ENCODE data around the gene GPA33.

GPA33 gene

DNA sequence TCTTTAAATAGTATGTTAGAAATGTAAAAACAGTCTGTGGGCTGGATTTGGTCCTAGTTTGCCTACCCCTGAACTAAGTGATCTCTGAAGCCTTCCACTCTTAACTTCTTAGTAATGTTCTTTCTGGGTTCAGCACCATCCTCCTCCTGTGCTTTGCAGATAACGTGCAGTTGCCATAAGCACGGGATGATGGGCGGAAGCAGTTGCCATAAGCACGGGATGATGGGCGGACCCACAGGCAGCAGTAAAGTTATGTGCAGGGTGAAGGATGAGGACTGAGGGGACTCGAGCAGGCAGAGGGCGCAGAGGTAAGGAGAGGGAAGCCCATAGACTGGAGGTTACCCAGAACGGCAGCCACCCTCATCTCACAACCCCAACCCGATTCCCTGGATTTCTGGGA is 25.6 kb downstream of the GPA33 start:
- H4K20me1 ChIP-seq (ENCODE audit: control insufficient read depth, insufficient read depth, low read depth, low read length): no peaks in the 10 kb centered on the region
- no peaks in the 10 kb centered on the region for H3K9me2 ChIP-seq (replicated peaks; ENCODE audit: control insufficient read depth, low read length)
- no peaks in the 10 kb centered on the region for H3K36me3 ChIP-seq (ENCODE audit: control insufficient read depth, low read length)
- peaks cover 4% of the 10 kb centered on the region for H3K4me1 ChIP-seq (ENCODE audit: control insufficient read depth, low read length)
- H3K79me2 ChIP-seq (ENCODE audit: control insufficient read depth, low read length): no peaks in the 10 kb centered on the region
- no peaks in the 10 kb centered on the region for H3F3A ChIP-seq (ENCODE audit: control insufficient read depth, insufficient read depth)
- peaks cover 10% of the 10 kb centered on the region for H3K27me3 ChIP-seq (ENCODE audit: control insufficient read depth, low read length)
- H3K27ac ChIP-seq (ENCODE audit: low read depth, low read length): no peak overlapping the region
- no peak overlapping the region for H3K4me3 ChIP-seq (ENCODE audit: low read length)
- H3K9me3 ChIP-seq (ENCODE audit: control insufficient read depth, insufficient read depth, low read length): no peaks in the 10 kb centered on the region
- TF ChIP-seq, protein P1, sequence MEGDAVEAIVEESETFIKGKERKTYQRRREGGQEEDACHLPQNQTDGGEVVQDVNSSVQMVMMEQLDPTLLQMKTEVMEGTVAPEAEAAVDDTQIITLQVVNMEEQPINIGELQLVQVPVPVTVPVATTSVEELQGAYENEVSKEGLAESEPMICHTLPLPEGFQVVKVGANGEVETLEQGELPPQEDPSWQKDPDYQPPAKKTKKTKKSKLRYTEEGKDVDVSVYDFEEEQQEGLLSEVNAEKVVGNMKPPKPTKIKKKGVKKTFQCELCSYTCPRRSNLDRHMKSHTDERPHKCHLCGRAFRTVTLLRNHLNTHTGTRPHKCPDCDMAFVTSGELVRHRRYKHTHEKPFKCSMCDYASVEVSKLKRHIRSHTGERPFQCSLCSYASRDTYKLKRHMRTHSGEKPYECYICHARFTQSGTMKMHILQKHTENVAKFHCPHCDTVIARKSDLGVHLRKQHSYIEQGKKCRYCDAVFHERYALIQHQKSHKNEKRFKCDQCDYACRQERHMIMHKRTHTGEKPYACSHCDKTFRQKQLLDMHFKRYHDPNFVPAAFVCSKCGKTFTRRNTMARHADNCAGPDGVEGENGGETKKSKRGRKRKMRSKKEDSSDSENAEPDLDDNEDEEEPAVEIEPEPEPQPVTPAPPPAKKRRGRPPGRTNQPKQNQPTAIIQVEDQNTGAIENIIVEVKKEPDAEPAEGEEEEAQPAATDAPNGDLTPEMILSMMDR (IDR thresholded peaks at IDR 0.05; ENCODE audit: low read depth, low read length, poor library complexity, severe bottlenecking): no peak
- TF ChIP-seq EZH2phosphoT487 (IDR thresholded peaks at IDR 0.05; ENCODE audit: borderline replicate concordance, low read length): no peak
- no peak overlapping the region for H3K4me2 ChIP-seq (ENCODE audit: low read length)

DNA sequence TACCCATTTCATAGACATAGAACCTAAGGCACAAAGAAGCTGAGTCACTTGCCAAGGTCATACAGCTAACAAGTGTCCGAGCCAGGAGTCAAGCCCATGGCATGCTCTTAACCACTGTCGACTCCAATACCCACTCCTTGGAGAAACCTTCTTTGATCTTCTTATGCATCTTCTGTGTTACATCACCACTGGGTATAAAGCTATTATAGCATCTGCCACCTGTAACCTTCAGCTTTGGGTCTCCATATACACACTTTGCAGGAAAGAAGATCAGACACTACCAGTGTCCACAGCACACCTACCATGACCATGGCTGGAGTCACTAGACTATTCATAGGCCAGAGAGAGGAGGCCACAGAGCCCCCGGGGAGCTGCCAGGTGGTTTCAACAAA is 29.1 kb downstream of the GPA33 start:
- Histone ChIP-seq H3K27ac (ENCODE audit: low read depth, low read length) (no peak overlapping the region), H3K27me3 (ENCODE audit: control insufficient read depth, low read length) (no peaks in the 10 kb centered on the region), H3K9me3 (ENCODE audit: control insufficient read depth, insufficient read depth, low read length) (no peaks in the 10 kb centered on the region), H3K4me3 (ENCODE audit: low read length) (no peak overlapping the region), H3K4me1 (ENCODE audit: control insufficient read depth, low read length) (peaks cover 10% of the 10 kb centered on the region), H3K4me2 (ENCODE audit: low read length) (no peak overlapping the region), H3K79me2 (ENCODE audit: control insufficient read depth, low read length) (no peaks in the 10 kb centered on the region), H3K9me2 (replicated peaks; ENCODE audit: control insufficient read depth, low read length) (no peaks in the 10 kb centered on the region), H4K20me1 (ENCODE audit: control insufficient read depth, insufficient read depth, low read depth, low read length) (no peaks in the 10 kb centered on the region), H3K36me3 (ENCODE audit: control insufficient read depth, low read length) (no peaks in the 10 kb centered on the region), H3F3A (ENCODE audit: control insufficient read depth, insufficient read depth) (0 out of 2 replicates have a peak, but pooled peaks cover 3% of the 10 kb centered on the region)
- no peak for TF ChIP-seq EZH2phosphoT487 (IDR thresholded peaks at IDR 0.05; ENCODE audit: borderline replicate concordance, low read length)
- TF ChIP-seq, protein P1 (IDR thresholded peaks at IDR 0.05; ENCODE audit: low read depth, low read length, poor library complexity, severe bottlenecking): no peak

DNA sequence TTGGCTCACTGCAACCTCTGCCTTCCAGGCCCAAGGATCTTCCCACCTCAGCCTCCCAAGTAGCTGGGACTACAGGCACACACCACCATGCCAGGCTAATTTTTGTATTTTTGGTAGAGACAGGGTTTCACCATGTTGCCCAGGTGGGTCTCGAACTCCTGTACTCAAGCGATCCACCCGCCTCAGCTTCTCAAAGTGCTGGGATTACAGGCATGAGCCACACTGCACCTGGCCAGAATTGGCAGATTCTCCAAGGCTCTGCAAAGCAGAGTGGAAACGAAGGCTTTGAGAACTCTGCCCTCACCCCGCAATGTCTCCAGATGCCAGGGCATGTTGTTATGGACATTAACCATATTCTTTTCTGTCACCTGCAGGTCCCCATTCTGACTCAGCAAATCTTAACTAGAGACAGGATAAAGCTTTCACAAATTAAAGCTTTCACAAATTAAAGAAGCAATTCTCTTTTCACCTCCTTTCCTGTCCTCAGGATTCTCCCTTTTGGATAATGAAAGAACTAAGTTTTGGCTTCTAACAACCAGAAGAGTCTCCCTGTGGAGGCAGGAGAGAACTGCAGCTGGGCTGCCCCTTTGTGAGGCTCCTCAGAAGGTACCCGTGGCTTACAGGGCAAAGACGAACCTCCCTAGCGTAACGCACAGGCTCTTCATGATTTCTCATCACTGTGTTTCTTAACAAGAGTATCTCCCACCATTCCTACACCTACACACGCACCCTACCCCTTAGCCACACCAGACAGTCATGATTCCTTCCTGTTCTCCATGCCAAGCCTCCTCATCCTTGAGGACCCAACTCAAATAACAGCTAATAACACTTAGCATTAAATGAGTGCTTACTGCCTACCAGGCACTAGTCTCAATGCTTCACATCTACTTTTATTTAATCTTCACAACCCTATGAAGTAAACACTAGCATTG is 29.8 kb downstream of the GPA33 start:
- Histone ChIP-seq H3K27me3 (ENCODE audit: control insufficient read depth, low read length) (no peaks in the 10 kb centered on the region), H3K79me2 (ENCODE audit: control insufficient read depth, low read length) (no peaks in the 10 kb centered on the region), H3K9me3 (ENCODE audit: control insufficient read depth, insufficient read depth, low read length) (no peaks in the 10 kb centered on the region), H3K4me1 (ENCODE audit: control insufficient read depth, low read length) (peaks cover 10% of the 10 kb centered on the region), H4K20me1 (ENCODE audit: control insufficient read depth, insufficient read depth, low read depth, low read length) (no peaks in the 10 kb centered on the region), H3K4me3 (ENCODE audit: low read length) (no peak overlapping the region), H3K9me2 (replicated peaks; ENCODE audit: control insufficient read depth, low read length) (no peaks in the 10 kb centered on the region), H3K27ac (ENCODE audit: low read depth, low read length) (no peak overlapping the region), H3F3A (ENCODE audit: control insufficient read depth, insufficient read depth) (0 out of 2 replicates have a peak, but pooled peaks cover 3% of the 10 kb centered on the region), H3K36me3 (ENCODE audit: control insufficient read depth, low read length) (no peaks in the 10 kb centered on the region), H3K4me2 (ENCODE audit: low read length) (no peak overlapping the region)
- TF ChIP-seq, protein P1 (IDR thresholded peaks at IDR 0.05; ENCODE audit: low read depth, low read length, poor library complexity, severe bottlenecking): no peak
- no peak for TF ChIP-seq EZH2phosphoT487 (IDR thresholded peaks at IDR 0.05; ENCODE audit: borderline replicate concordance, low read length)
